Kasumi-1 (cell line): ENCODE results near the gene CNTNAP5.

Experiments
- DNase-seq, 2 experiments: peaks; one replicate each; lab custom pipeline; 2025; lab: John Stamatoyannopoulos, UW

Gene CNTNAP5

GRCh38 chr2:124623560-124623959, 598.5 kb downstream of the CNTNAP5 start:
- no peak for DNase-seq

GRCh38 chr2:124625561-124625960, 600.5 kb downstream of the CNTNAP5 start:
- no peak for DNase-seq

GRCh38 chr2:124626993-124627392, 601.9 kb downstream of the CNTNAP5 start:
- DNase-seq, result no peak

- DNase-seq, result no peak
Observed at GRCh38 chr2:124633812-124634211, 608.7 kb downstream of the CNTNAP5 start.

GRCh38 chr2:124639524-124639923, 614.4 kb downstream of the CNTNAP5 start:
- no peak for DNase-seq

GRCh38 chr2:124640221-124640750, 615.2 kb downstream of the CNTNAP5 start:
- DNase-seq, result no peak

- DNase-seq, result no peak
Observed at GRCh38 chr2:124646166-124646815, 621.2 kb downstream of the CNTNAP5 start.

GRCh38 chr2:124647245-124647644, 622.2 kb downstream of the CNTNAP5 start:
- no peak for DNase-seq

GRCh38 chr2:124647663-124648062, 622.6 kb downstream of the CNTNAP5 start:
- no peak for DNase-seq

- no peak for DNase-seq
Observed at GRCh38 chr2:124649001-124649400, 623.9 kb downstream of the CNTNAP5 start.

- no peak for DNase-seq
Observed at GRCh38 chr2:124652099-124652498, 627.0 kb downstream of the CNTNAP5 start.

- no peak for DNase-seq
Observed at GRCh38 chr2:124658373-124658772, 633.3 kb downstream of the CNTNAP5 start.

- no peak for DNase-seq
Observed at GRCh38 chr2:124661558-124661957, 636.5 kb downstream of the CNTNAP5 start.

- no peak for DNase-seq
Observed at GRCh38 chr2:124662946-124663644, 638.0 kb downstream of the CNTNAP5 start.

GRCh38 chr2:124663645-124663997, 638.5 kb downstream of the CNTNAP5 start:
- DNase-seq, result no peak

GRCh38 chr2:124664363-124664762, 639.3 kb downstream of the CNTNAP5 start:
- DNase-seq, result no peak

- DNase-seq, result no peak
Observed at GRCh38 chr2:124666976-124667375, 641.9 kb downstream of the CNTNAP5 start.

GRCh38 chr2:124668161-124668560, 643.1 kb downstream of the CNTNAP5 start:
- no peak for DNase-seq

- no peak for DNase-seq
Observed at GRCh38 chr2:124670187-124670586, 645.1 kb downstream of the CNTNAP5 start.

- DNase-seq, result no peak
Observed at GRCh38 chr2:124678043-124678442, 653.0 kb downstream of the CNTNAP5 start.

GRCh38 chr2:124683536-124684428, 658.7 kb downstream of the CNTNAP5 start:
- DNase-seq, result no peak

GRCh38 chr2:124689348-124689747, 664.3 kb downstream of the CNTNAP5 start:
- no peak for DNase-seq

GRCh38 chr2:124692216-124692615, 667.1 kb downstream of the CNTNAP5 start:
- no peak for DNase-seq
